GM18511 (cell line): ENCODE measurements around the gene MIEN1.
"Not testable (repeated sequence)": the region's sequence is repeated elsewhere in the genome, so short reads cannot be mapped to it uniquely, and the experiment has no call there.

Experiments used
- ATAC-seq: cut with Tn5 transposase; IDR thresholded peaks from one replicate; pipeline ENCODE4 v1.9.1; 2021; ENCODE audit warnings: mild to moderate bottlenecking, moderate library complexity; ENCODE audit not compliant: unreplicated experiment

Gene MIEN1

DNA sequence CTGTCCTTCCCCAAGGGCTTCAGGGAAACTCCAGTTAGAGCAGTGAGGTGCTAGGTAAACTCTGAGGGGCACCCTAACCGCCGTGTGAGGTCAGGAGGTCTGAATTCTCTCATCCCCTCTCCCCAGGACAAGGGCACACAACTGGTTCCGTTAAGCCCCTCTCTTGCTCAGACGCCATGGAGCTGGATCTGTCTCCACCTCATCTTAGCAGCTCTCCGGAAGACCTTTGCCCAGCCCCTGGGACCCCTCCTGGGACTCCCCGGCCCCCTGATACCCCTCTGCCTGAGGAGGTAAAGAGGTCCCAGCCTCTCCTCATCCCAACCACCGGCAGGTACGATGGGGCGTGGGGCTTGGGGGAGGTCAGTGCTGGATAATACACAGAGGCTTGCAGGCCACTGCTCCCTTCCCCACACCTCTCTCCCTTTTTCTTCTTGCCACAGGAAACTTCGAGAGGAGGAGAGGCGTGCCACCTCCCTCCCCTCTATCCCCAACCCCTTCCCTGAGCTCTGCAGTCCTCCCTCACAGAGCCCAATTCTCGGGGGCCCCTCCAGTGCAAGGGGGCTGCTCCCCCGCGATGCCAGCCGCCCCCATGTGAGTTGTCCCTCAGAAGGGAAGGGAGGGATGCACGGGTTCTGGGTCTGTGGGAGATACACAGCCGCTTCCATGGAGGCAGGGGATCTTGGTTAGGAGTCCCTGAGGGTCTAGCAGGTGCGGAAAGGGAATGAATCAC, 12.0 kb upstream of the MIEN1 start:
- no peak for ATAC-seq

DNA sequence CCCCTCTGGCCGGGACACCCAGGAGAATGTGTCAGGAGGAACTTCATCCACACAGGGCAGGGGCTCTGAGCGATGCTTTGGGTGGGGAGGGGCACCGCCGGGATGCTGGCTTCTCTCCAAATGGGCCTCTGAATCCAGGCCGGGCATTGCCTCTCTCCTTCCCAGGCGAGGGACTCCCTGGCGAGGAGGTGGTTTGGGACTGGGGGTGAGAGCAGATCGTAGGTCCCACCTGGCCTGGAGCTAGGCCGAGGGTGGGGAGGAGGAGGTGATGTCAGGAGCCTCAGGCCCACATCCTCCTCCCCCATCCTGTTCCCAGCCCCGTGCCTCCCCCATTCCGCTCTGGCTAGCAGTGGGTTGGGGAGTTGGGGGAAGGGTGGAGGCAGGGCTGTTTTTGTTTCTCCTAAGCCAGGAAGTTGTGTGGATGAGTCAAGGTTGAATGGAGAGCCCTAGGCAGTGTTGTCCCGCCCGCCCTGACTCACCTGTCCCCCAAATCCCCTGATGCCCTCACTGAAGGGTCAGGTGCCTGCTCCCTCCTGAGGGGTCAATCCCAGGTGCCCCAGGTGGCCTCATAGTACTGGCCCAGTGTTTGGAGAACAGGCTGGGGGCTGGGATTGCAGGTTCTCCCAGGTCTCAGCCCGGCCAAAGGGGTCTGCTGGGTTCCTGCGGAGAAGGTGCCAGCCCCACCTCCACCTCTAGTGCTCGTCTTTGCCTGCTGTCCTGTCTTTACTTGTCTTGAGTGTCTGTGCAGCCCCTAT, 10.2 kb upstream of the MIEN1 start:
- ATAC-seq, result no peak

DNA sequence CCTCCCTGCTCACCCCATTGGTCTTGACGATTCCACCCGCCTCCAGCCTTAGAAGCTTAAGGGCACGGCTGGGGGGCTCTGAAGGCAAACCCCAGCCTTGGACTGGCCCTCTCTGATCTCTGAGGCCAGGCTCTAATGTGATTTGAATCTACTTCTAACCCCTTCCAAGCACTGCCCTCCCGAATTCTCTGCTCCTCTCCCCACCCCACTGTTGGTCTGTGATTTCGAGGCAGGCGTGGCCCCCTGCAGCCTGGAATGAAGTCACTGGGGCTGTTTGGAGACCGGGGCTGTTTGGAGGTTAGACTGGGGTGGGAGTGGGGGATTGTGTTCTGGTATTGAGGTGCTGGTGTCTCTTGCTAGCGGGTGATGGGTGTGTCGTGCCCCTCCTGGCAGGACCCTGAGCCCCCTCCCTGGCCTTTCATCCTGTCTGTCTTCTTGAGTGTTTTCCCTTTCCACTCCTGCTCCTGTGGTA, 9.6 kb upstream of the MIEN1 start:
- no peak for ATAC-seq

DNA sequence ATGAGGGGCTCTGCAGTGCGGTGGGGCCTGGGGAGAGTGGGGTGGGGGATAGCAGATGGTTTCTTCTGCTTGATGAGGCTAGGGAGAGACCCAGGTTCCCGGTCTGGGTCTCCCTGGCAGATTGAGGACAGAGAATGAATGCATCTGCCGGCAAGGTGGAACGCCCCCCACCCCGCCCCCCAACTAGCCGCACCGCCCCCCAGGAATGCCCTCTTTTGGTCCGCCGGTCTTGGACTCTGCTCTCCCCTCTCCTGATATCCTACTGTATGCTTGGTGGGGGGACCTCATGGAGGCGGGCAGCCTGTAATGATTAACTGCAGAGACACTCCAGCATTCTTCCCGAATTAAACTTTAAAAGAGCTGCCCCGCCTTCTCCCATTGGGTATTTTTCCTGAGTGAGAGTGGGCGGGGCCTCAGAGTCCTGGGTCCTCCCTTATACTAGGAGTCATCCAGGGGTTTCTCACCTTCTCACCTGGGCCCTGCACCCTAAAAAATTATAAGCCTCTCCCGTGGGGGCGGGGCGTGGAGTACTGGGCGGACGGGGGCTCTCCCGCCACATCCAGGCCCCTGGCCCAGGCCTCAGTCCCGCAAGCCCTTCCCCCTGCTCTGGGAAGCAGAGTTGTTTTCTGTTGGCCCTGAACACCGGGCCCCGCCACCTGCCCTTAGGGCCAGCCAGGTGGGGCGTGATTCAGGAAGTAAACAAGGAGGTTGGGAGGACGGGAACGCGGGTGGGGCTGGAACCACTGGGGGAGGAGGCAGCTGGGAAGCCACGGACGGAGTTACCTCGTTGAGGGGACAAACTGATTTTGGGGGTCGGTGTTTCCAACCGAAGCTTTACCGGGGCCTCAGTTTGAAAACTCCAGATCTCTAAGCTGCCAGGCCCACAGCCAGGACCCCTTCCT, 8.9 kb upstream of the MIEN1 start:
- no peak for ATAC-seq

DNA sequence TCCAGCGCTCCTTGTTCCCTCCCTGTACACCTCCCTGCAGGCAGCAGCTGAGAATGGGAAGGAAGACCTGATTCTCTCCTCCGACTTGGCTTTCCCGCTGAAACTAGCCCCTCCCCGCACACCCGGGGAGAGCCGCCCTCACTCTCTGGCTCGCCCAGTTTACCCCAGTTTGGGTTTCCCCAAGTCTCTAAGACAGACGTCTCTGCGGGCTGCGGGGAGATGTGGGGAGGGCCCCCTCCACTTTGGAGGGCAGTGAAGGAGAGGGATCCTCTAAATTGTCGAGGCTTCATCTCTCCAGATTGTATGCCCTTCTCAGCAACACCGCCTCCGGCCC, 8.2 kb upstream of the MIEN1 start:
- no peak for ATAC-seq

DNA sequence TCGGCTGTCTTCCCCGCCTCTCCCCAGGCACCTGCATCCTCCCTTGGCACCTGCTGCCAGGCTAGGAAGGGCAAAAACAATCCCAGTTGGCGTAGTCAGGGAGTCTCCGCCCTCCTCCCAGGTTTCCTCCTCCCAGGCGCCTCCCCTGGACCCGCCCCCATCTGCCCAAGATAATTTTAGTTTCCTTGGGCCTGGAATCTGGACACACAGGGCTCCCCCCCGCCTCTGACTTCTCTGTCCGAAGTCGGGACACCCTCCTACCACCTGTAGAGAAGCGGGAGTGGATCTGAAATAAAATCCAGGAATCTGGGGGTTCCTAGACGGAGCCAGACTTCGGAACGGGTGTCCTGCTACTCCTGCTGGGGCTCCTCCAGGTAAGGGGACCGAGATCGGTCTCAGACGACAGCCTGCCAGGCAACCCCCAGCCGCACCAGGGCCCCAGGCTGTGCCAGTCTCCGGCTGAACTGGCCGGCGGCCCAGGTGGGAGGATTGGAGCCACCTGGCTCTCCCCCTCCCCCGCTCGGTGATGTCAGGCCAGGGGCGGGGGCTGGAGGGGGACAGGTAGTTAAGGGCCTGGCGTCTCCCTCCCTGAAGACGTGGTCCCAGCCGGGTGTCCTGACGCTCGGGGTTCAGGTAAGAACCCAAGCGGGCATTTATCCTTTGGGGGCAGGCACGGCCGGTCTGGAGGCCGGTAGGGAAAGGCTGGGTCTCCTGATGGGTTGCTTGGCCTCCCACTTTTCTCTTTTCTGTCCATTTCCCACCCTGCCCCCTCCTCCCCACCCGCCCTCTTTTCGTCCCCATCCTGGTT, 7.6 kb upstream of the MIEN1 start, which contains the start of gene GRB7:
TSS of gene GRB7 (plus strand) at position 179 of the 808 bp plus-strand sequence. CDS start 4,364 bp downstream, outside the sequence.
- no peak for ATAC-seq

DNA sequence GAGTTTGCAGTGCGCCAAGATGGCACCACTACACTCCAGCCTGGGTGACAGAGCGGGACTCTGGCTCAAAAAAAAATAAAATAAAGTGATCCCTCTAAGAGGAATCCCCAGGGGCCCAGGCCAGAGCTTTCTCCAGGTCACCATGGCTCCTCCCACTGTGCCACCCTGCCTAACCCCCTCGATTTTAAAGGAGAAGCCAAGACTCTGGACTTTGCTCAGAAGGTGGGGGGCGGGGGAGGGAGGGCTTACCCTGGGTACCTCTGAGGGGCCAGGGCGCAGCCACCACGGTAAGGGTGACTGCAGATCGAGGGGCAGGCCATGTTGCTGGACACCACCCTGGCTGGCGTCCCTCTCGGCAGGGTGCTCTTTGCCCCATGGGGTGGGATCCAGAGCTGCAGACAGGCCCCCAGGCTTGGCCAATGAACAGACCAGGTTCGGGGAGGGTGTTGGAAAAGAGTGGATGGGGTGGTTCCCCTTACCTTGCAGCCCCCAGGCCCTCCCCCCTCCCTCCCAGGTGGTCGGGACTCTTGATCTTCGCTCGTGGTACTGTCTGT, 7.0 kb upstream of the MIEN1 start:
- no peak for ATAC-seq

DNA sequence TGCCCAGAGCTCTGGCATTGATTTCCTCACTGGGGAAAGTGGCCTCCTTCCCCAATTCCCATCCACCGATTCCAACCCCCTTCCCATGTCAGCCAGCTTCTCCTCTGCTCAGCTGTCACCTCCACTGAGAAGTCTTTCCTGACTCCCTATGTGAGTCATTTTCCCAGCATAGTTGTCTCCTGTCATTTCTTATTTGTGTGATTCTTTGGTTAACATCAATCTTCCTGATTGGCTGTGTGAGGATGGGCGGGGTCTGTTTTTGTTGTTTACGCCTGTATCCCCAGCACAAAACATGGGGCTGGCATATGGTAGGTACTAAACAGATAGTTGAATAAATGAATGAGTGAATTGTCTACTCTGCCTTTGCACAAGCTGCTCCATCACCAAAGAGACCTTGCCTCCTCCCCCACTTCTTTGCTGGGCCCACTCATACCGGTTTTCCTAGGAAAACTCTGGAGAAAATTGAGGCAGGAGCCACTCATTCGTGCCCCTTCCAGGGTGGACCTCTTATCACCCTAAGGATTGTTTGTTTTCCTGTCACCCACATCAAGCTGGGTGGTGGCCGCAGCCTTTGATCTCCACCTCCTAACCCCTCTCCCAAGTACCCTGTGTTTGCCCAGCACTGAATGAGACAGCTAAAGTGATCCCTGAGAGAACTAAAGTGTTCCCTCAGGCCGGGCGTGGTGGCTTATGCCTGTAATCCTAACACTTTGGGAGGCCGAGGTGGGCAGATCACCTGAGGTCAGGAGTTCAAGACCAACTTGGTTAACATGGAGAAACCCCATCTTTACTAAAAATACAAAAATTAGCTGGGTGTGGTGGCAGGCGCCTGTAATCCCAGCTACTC, 6.2 kb upstream of the MIEN1 start:
- ATAC-seq, result no peak

DNA sequence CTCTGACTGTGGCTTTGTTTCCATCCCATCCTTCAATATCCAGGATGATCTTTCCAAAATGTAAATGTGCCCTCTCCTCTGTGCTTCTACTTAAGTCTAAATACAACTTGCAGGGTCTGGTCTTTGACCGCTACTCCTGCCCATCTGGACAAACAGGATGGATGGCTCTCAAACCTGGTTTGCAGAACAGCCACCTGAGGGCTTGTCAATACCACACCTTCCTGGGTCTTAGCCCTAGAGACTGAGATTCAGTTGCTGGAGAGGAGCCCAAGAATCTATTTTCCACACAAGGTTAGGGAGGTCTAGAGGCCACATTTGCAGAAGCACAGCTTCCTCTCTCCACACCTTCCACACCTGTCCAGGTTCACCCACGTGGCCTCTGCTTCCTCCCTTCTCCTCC, 5.5 kb upstream of the MIEN1 start:
- no peak for ATAC-seq

DNA sequence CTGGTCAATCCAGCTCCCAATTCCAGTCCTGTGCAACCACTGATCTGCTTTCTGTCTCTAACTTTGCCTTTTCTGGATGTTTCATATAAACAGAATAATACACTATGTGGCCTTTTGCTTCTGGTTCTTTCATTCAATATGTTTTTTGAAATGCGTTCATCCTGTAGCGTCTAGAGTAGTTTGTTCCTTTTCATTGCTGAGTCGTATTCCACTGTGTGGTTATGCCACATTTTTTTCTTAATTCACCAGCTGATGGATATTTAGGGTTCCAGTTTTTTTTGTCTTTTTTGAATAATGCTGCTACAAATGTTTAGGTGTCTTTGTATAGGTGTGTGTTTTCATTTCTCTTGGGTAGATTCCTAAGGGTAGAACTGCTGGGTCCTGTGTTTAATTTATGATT, 2.3 kb upstream of the MIEN1 start:
- no peak for ATAC-seq

DNA sequence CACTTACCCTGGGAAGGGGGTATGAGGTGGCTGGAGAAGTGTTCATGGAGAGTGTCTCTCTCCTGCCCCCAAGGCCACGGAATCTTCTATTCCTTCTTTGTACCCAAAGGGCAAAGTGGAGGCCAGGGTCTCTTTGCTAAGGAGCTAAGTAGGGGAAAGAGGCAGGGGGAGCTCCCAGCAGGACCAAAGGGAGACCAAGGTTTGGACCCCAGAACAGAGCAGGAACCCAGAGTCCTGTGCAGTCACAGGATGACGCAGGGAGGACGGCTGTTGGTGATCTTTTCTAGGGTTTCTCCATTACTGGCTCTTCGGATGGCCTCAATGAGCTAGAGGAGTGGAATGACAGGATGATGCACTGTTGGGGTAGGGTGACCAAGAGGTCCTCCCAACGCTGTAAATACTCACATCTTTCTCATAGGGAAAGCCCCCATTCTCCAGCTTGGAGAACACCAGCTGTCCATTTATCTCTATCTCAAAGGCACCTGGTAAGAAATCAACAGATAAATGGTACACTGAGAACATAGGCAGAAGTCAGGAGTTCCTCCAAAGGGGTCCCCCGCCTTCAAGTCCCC, 966 bp downstream of the MIEN1 start:
- ATAC-seq, result no peak

DNA sequence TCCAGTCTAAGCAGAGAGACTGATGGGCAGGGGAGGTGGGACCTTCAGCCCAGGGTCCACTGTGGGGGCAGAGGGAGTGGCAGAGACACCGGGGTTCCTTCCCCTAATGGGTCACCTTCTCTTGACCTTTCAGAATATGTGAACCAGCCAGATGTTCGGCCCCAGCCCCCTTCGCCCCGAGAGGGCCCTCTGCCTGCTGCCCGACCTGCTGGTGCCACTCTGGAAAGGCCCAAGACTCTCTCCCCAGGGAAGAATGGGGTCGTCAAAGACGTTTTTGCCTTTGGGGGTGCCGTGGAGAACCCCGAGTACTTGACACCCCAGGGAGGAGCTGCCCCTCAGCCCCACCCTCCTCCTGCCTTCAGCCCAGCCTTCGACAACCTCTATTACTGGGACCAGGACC, 2.8 kb downstream of the MIEN1 start:
- no peak for ATAC-seq

DNA sequence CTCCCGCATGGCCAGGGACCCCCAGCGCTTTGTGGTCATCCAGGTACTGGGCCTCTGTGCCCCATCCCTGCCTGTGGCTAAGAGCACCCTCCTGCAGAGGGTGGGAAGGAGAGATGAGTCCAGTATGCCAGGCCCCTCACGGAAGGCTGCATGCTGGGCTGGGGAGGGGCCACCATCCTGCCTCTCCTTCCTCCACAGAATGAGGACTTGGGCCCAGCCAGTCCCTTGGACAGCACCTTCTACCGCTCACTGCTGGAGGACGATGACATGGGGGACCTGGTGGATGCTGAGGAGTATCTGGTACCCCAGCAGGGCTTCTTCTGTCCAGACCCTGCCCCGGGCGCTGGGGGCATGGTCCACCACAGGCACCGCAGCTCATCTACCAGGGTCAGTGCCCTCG, 3.7 kb downstream of the MIEN1 start:
- no peak for ATAC-seq

DNA sequence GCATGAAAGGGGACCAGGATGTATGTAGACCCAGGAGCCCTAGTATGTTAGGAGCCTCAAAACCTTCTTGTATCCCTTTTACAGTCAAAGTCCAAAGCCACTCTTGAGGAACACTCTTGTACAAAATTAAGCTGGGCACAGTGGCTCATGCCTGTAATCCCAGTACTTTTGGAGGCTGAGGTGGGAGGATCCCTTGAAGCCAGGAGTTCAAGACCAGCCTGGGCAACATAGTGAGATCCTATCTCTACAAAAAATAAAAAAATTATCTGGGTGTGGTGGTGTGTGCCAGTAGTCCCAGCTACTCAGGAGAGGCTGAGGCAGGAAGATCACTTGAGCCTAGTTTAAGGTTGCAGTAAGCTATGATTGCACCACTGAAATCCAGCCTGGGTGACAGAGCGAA, 4.4 kb downstream of the MIEN1 start:
- ATAC-seq, result not testable (repeated sequence)

DNA sequence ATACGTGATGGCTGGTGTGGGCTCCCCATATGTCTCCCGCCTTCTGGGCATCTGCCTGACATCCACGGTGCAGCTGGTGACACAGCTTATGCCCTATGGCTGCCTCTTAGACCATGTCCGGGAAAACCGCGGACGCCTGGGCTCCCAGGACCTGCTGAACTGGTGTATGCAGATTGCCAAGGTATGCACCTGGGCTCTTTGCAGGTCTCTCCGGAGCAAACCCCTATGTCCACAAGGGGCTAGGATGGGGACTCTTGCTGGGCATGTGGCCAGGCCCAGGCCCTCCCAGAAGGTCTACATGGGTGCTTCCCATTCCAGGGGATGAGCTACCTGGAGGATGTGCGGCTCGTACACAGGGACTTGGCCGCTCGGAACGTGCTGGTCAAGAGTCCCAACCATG, 5.6 kb downstream of the MIEN1 start:
- no peak for ATAC-seq

DNA sequence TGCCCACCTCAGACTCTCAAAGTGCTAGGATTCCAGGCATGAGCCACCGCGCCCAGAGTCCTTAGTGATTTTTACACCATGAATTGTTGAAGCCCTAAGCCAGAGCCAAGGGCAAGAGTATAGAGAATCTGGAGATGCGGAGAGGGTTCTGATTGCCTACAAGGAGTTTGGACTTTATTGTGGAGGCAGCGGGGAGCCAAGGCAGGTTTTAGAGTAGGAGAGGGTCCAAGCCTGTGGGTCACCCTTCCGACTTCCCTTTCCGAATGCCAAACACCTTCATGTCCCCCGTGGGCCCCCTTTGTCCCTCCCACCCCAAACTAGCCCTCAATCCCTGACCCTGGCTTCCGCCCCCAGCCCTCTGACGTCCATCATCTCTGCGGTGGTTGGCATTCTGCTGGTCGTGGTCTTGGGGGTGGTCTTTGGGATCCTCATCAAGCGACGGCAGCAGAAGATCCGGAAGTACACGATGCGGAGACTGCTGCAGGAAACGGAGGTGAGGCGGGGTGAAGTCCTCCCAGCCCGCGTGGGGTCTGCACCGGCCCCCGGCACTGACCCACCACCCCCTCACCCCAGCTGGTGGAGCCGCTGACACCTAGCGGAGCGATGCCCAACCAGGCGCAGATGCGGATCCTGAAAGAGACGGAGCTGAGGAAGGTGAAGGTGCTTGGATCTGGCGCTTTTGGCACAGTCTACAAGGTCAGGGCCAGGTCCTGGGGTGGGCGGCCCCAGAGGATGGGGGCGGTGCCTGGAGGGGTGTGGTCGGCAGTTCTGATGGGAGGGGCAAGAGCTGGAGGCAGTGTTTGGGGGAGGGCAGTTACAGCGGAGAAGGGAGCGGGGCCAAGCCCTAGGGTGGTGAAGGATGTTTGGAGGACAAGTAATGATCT, 7.1 kb downstream of the MIEN1 start:
- ATAC-seq, result no peak

DNA sequence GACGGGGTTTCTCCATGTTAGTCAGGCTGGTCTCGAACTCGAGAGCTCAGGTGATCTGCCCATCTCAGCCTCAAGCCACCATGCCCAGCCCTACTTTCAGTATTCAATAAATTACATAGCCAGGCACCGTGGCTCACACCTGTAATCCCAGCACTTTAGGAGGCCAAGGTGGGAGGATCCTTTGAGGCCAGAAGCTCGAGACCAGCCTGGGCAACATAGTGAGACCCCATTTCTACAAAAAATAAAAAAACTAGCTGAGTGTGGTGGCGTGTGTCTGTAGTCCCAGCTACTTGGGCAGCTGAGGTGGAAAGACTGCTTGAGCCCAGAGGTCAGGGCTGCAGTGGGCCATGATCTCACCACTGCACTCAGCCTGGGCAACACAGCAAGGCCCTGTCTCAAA, 8.2 kb downstream of the MIEN1 start:
- no peak for ATAC-seq
